Measurements from ENCODE around the gene ZNF200. TPM values are rescaled to one million over a fixed set of nuclear protein-coding genes. Genes with fewer than 3 reads are reported as not detected.

Gene ZNF200
- total and polyA plus RNA-seq, 2 of the 13 experiments (the other 11 are each of a cell fraction or from before 2014, with no cell fraction given) = 3.5 to 16.5 TPM

GRCh38 chr16:3264137-3265036, 29.4 kb upstream of the ZNF200 start (continued):
- TF ChIP-seq TIGD3 (CRISPR knock-in tag; IDR thresholded peaks at IDR 0.05; ENCODE audit: borderline replicate concordance) (no peak), ZNF543 (CRISPR knock-in tag; IDR thresholded peaks at IDR 0.05) (no peak; the same call in 1 of the 2 replicates), ZNF20 (CRISPR knock-in tag; IDR thresholded peaks at IDR 0.05) (peak; percentile 61; the same call in 1 of the 2 replicates), ZNF333 (CRISPR knock-in tag; IDR thresholded peaks at IDR 0.05; ENCODE audit: borderline replicate concordance) (no peak; the same call in none of the 2 replicates), GTF2F1 (IDR thresholded peaks at IDR 0.05; ENCODE audit: low read length) (no peak), ZNF10 (CRISPR knock-in tag; IDR thresholded peaks at IDR 0.05; ENCODE audit: borderline replicate concordance, low read depth) (no peak), ZNF335 (CRISPR knock-in tag; IDR thresholded peaks at IDR 0.05) (no peak), FLYWCH1 (CRISPR knock-in tag; IDR thresholded peaks at IDR 0.05) (no peak), ZNF260 (CRISPR knock-in tag; IDR thresholded peaks at IDR 0.05; ENCODE audit: borderline replicate concordance, low read depth) (no peak), ZNF780A (CRISPR knock-in tag; IDR thresholded peaks at IDR 0.05) (peak; percentile 24; the same call in 1 of the 2 replicates), SMAD9 (CRISPR knock-in tag; IDR thresholded peaks at IDR 0.05) (0 out of 2 replicates have a peak, but pooled peaks have one; percentile 32), CTCF (CRISPR knock-in tag; IDR thresholded peaks at IDR 0.05) (peak; percentile 56), FOXP1 (IDR thresholded peaks at IDR 0.05) (no peak), FOXP1 (CRISPR knock-in tag; IDR thresholded peaks at IDR 0.05) (no peak; the same call in 1 of the 2 replicates), ZNF280B (CRISPR knock-in tag; IDR thresholded peaks at IDR 0.05; ENCODE audit: borderline replicate concordance) (peak; percentile 76; the same call in 1 of the 2 replicates), KDM5B (CRISPR knock-in tag; IDR thresholded peaks at IDR 0.05; ENCODE audit: borderline replicate concordance) (peak; percentile 80; the same call in 1 of the 2 replicates), NCOA1 (CRISPR knock-in tag; IDR thresholded peaks at IDR 0.05) (no peak), ZNF674 (CRISPR knock-in tag; IDR thresholded peaks at IDR 0.05; ENCODE audit: low read depth) (no peak)
- TF ChIP-seq, protein P1, sequence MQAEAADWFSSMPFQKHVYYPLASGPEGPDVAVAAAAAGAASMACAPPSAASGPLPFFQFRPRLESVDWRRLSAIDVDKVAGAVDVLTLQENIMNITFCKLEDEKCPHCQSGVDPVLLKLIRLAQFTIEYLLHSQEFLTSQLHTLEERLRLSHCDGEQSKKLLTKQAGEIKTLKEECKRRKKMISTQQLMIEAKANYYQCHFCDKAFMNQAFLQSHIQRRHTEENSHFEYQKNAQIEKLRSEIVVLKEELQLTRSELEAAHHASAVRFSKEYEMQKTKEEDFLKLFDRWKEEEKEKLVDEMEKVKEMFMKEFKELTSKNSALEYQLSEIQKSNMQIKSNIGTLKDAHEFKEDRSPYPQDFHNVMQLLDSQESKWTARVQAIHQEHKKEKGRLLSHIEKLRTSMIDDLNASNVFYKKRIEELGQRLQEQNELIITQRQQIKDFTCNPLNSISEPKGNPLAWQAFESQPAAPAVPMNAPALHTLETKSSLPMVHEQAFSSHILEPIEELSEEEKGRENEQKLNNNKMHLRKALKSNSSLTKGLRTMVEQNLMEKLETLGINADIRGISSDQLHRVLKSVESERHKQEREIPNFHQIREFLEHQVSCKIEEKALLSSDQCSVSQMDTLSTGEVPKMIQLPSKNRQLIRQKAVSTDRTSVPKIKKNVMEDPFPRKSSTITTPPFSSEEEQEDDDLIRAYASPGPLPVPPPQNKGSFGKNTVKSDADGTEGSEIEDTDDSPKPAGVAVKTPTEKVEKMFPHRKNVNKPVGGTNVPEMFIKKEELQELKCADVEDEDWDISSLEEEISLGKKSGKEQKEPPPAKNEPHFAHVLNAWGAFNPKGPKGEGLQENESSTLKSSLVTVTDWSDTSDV (CRISPR knock-in tag; IDR thresholded peaks at IDR 0.05) = no peak; the same call in 1 of the 2 replicates
- TF ChIP-seq, protein P2, sequence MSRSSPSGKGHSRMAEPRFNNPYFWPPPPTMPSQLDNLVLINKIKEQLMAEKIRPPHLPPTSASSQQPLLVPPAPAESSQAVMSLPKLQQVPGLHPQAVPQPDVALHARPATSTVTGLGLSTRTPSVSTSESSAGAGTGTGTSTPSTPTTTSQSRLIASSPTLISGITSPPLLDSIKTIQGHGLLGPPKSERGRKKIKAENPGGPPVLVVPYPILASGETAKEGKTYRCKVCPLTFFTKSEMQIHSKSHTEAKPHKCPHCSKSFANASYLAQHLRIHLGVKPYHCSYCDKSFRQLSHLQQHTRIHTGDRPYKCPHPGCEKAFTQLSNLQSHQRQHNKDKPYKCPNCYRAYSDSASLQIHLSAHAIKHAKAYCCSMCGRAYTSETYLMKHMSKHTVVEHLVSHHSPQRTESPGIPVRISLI (CRISPR knock-in tag; IDR thresholded peaks at IDR 0.05; ENCODE audit: borderline replicate concordance) = peak; percentile 9; the same call in 1 of the 2 replicates

All from HepG2 (cell line).